Measurements from ENCODE around the gene TMEM250. TPM values are rescaled to one million over a fixed set of nuclear protein-coding genes. Genes with fewer than 3 reads are reported as not detected.

The TMEM250 gene
- total RNA-seq, 2 experiments from 2014 or later, result 27.2 to 28.7 TPM

- Mint-ChIP-seq H3K9me3 (no peaks in the 10 kb centered on the region), H3K27ac (no peak overlapping the region), H3K27me3 (no peaks in the 10 kb centered on the region), H3K36me3 (no peaks in the 10 kb centered on the region), H3K4me3 (no peak overlapping the region), H3K4me1 (peaks cover 3% of the 10 kb centered on the region)
- DNase-seq, result no peak
Observed at GRCh38 chr9:136090768-136091581, 27.7 kb downstream of the TMEM250 start.

GRCh38 chr9:136090056-136090735 lies 28.5 kb downstream of the TMEM250 start:
- Mint-ChIP-seq H3K27me3 (no peaks in the 10 kb centered on the region), H3K4me3 (no peak overlapping the region), H3K9me3 (no peaks in the 10 kb centered on the region), H3K36me3 (no peaks in the 10 kb centered on the region), H3K4me1 (peaks cover 3% of the 10 kb centered on the region), H3K27ac (no peak overlapping the region)
- DNase-seq, result no peak

GRCh38 chr9:136089697-136090045 lies 29.0 kb downstream of the TMEM250 start:
- no peak overlapping the region for H3K27ac Mint-ChIP-seq
- peaks cover 4% of the 10 kb centered on the region for H3K4me1 Mint-ChIP-seq
- H3K4me3 Mint-ChIP-seq, result no peak overlapping the region
- H3K36me3 Mint-ChIP-seq, result no peaks in the 10 kb centered on the region
- H3K27me3 Mint-ChIP-seq, result no peaks in the 10 kb centered on the region
- H3K9me3 Mint-ChIP-seq, result no peaks in the 10 kb centered on the region
- no peak for DNase-seq

GRCh38 chr9:136088939-136089696 lies 29.6 kb downstream of the TMEM250 start:
- Mint-ChIP-seq H3K36me3 (no peaks in the 10 kb centered on the region), H3K4me3 (no peak overlapping the region), H3K27me3 (no peaks in the 10 kb centered on the region), H3K27ac (no peak overlapping the region), H3K4me1 (peaks cover 8% of the 10 kb centered on the region), H3K9me3 (no peaks in the 10 kb centered on the region)
- no peak for DNase-seq

- Mint-ChIP-seq H3K36me3 (no peaks in the 10 kb centered on the region), H3K4me1 (peaks cover 8% of the 10 kb centered on the region), H3K9me3 (no peaks in the 10 kb centered on the region), H3K27ac (no peak overlapping the region), H3K27me3 (no peaks in the 10 kb centered on the region), H3K4me3 (no peak overlapping the region)
- no peak for DNase-seq
Observed at GRCh38 chr9:136088481-136088938, 30.2 kb downstream of the TMEM250 start.

- DNase-seq, result no peak
- H3K4me3 Mint-ChIP-seq, result no peak overlapping the region
- no peaks in the 10 kb centered on the region for H3K27me3 Mint-ChIP-seq
- no peaks in the 10 kb centered on the region for H3K36me3 Mint-ChIP-seq
- H3K9me3 Mint-ChIP-seq, result no peaks in the 10 kb centered on the region
- H3K27ac Mint-ChIP-seq, result no peak overlapping the region
- H3K4me1 Mint-ChIP-seq, result peaks cover 9% of the 10 kb centered on the region
Observed at GRCh38 chr9:136087741-136088480, 30.8 kb downstream of the TMEM250 start.

GRCh38 chr9:136086951-136087740 lies 31.5 kb downstream of the TMEM250 start:
- Mint-ChIP-seq H3K27ac (no peak overlapping the region), H3K9me3 (no peaks in the 10 kb centered on the region), H3K4me1 (peaks cover 11% of the 10 kb centered on the region), H3K4me3 (no peak overlapping the region), H3K36me3 (no peaks in the 10 kb centered on the region), H3K27me3 (no peaks in the 10 kb centered on the region)
- no peak for DNase-seq

GRCh38 chr9:136086213-136086881 lies 32.3 kb downstream of the TMEM250 start:
- no peak overlapping the region for H3K27ac Mint-ChIP-seq
- DNase-seq, result no peak
- H3K9me3 Mint-ChIP-seq, result no peaks in the 10 kb centered on the region
- H3K27me3 Mint-ChIP-seq, result no peaks in the 10 kb centered on the region
- H3K36me3 Mint-ChIP-seq, result no peaks in the 10 kb centered on the region
- peaks cover 11% of the 10 kb centered on the region for H3K4me1 Mint-ChIP-seq
- no peak overlapping the region for H3K4me3 Mint-ChIP-seq

GRCh38 chr9:136085815-136086212 lies 32.9 kb downstream of the TMEM250 start:
- peaks cover 11% of the 10 kb centered on the region for H3K4me1 Mint-ChIP-seq
- no peaks in the 10 kb centered on the region for H3K9me3 Mint-ChIP-seq
- DNase-seq, result no peak
- H3K4me3 Mint-ChIP-seq, result no peak overlapping the region
- no peaks in the 10 kb centered on the region for H3K27me3 Mint-ChIP-seq
- H3K36me3 Mint-ChIP-seq, result no peaks in the 10 kb centered on the region
- H3K27ac Mint-ChIP-seq, result no peak overlapping the region

- Mint-ChIP-seq H3K27me3 (no peaks in the 10 kb centered on the region), H3K36me3 (no peaks in the 10 kb centered on the region), H3K27ac (peak overlapping the region; percentile 16), H3K9me3 (no peaks in the 10 kb centered on the region), H3K4me1 (peaks cover 8% of the 10 kb centered on the region), H3K4me3 (no peak overlapping the region)
- DNase-seq, result no peak
Observed at GRCh38 chr9:136084063-136084944, 34.4 kb downstream of the TMEM250 start.

- no peaks in the 10 kb centered on the region for H3K9me3 Mint-ChIP-seq
- H3K4me3 Mint-ChIP-seq, result no peak overlapping the region
- no peaks in the 10 kb centered on the region for H3K27me3 Mint-ChIP-seq
- H3K27ac Mint-ChIP-seq, result no peak overlapping the region
- no peaks in the 10 kb centered on the region for H3K36me3 Mint-ChIP-seq
- H3K4me1 Mint-ChIP-seq, result peaks cover 8% of the 10 kb centered on the region
- DNase-seq, result no peak
Observed at GRCh38 chr9:136083558-136084062, 35.1 kb downstream of the TMEM250 start.

GRCh38 chr9:136082496-136083361 lies 35.9 kb downstream of the TMEM250 start:
- DNase-seq, result no peak
- Mint-ChIP-seq H3K27ac (no peak overlapping the region), H3K4me3 (no peak overlapping the region), H3K36me3 (no peaks in the 10 kb centered on the region), H3K9me3 (no peaks in the 10 kb centered on the region), H3K27me3 (no peaks in the 10 kb centered on the region), H3K4me1 (peaks cover 8% of the 10 kb centered on the region)
